Endodermal cell (in vitro differentiated cells): ENCODE data around the gene NIPAL3. TPM values are rescaled to one million over a fixed set of nuclear protein-coding genes. Genes with fewer than 3 reads are reported as not detected.

Experiments used
- DNase-seq: peaks from one replicate; pipeline ENCODE4 v3.0.0-alpha.2; 2017
- H3K27ac ChIP-seq: 2 replicates; pipeline ENCODE4 v1.5.1; 2013; ENCODE audit warnings: mild to moderate bottlenecking, low read depth, low read length, moderate library complexity
- H3K27me3 ChIP-seq: 2 replicates; pipeline ENCODE4 v1.6.1; 2013; ENCODE audit warnings: mild to moderate bottlenecking, low read length, moderate library complexity; ENCODE audit not compliant: insufficient read depth, control insufficient read depth, poor library complexity, severe bottlenecking
- H3K36me3 ChIP-seq: 2 replicates; pipeline ENCODE4 v1.7.0; 2013; ENCODE audit warnings: mild to moderate bottlenecking, low read length, moderate library complexity; ENCODE audit not compliant: control insufficient read depth, insufficient read depth
- H3K4me1 ChIP-seq: one replicate; pipeline ENCODE4 v1.7.0; 2013; ENCODE audit warnings: low read length; ENCODE audit not compliant: control insufficient read depth, insufficient read depth
- H3K4me3 ChIP-seq: 2 replicates; pipeline ENCODE4 v1.5.1; 2013; ENCODE audit warnings: mild to moderate bottlenecking, low read length, moderate library complexity
- H3K9ac ChIP-seq: 2 replicates; pipeline ENCODE4 v1.6.1; 2013; ENCODE audit warnings: mild to moderate bottlenecking, low read length, moderate library complexity; ENCODE audit not compliant: poor library complexity, severe bottlenecking; ENCODE audit errors: extremely low read depth
- H3K9me3 ChIP-seq: 2 replicates; pipeline ENCODE4 v1.6.1; 2013; ENCODE audit warnings: mild to moderate bottlenecking, low read length, moderate library complexity; ENCODE audit not compliant: control insufficient read depth
- H3K27ac Mint-ChIP-seq: 2 replicates; pipeline ENCODE4 v1.8.0; 2020; ENCODE audit warnings: mixed read lengths
- H3K27me3 Mint-ChIP-seq: 2 replicates; pipeline ENCODE4 v1.8.0; 2021; ENCODE audit warnings: mild to moderate bottlenecking, mixed read lengths; ENCODE audit not compliant: insufficient read depth
- H3K36me3 Mint-ChIP-seq: 2 replicates; pipeline ENCODE4 v1.8.0; 2020; ENCODE audit warnings: low read depth, mixed read lengths
- H3K4me1 Mint-ChIP-seq: 2 replicates; pipeline ENCODE4 v1.8.0; 2020; ENCODE audit warnings: mixed read lengths
- H3K4me3 Mint-ChIP-seq: 2 replicates; pipeline ENCODE4 v1.8.0; 2020; ENCODE audit warnings: mild to moderate bottlenecking, moderate library complexity, mixed read lengths
- H3K9me3 Mint-ChIP-seq: 2 replicates; pipeline ENCODE4 v1.8.0; 2020; ENCODE audit warnings: mild to moderate bottlenecking, mixed read lengths
- CTCF ChIP-seq: fragments of 200-600 bp; sonication (generic); conservative IDR thresholded peaks from 2 replicates; pipeline ENCODE4 v1.5.0; 2021; ENCODE audit warnings: antibody characterized with exemption, mild to moderate bottlenecking
- WGBS, 2 experiments: methylation state at CpG; one replicate each; pipeline versions ENCODE4 v1.1.5 to v1.1.7; 2013; ENCODE audit warnings: missing lambda C conversion rate in 2 of 2, mixed read lengths in 1 of 2; ENCODE audit not compliant: insufficient coverage in 1 of 2, insufficient read length in 1 of 2; 5-methylcytosine and 5-hydroxymethylcytosine counted together
- total RNA-seq, 2 donors: library from RNA; stranded (reverse); fragmentation: NEBNext Ultra II Directional in 1 of 2; extraction: Animal tissue kit (Norgen Biotek cat#: 25700) in 1 of 2; gene quantifications; 2 replicates in 1 of 2; 3 replicates in 1 of 2; pipeline ENCODE4 v1.2.1, GENCODE V29; 2021

Gene NIPAL3
- total RNA-seq, 2 donors from 2014 or later, result 4.7 to 5.5 TPM

GRCh38 chr1:24389231-24389678 lies 26.3 kb upstream of the NIPAL3 start:
- H3K9me3 Mint-ChIP-seq, result peaks cover 2% of the 10 kb centered on the region
- H3K27ac ChIP-seq, result no peak overlapping the region

GRCh38 chr1:24390924-24391782 lies 24.4 kb upstream of the NIPAL3 start:
- H3K36me3 ChIP-seq, result peaks cover 3% of the 10 kb centered on the region
- 19 to 31% methylated on average over 8 to 12 of the region's 12 CpGs for WGBS, 2 experiments
- no peaks in the 10 kb centered on the region for H3K4me1 ChIP-seq
- no peak overlapping the region for H3K9ac ChIP-seq
- Mint-ChIP-seq H3K27ac (no peak overlapping the region), H3K36me3 (peaks cover 27% of the 10 kb centered on the region), H3K27me3 (no peaks in the 10 kb centered on the region), H3K9me3 (peaks cover 2% of the 10 kb centered on the region), H3K4me1 (peaks cover 7% of the 10 kb centered on the region), H3K4me3 (no peak overlapping the region)
- peak; percentile 97 for TF ChIP-seq CTCF
- no peak overlapping the region for H3K27ac ChIP-seq
- peak; percentile 90 for DNase-seq
- no peaks in the 10 kb centered on the region for H3K27me3 ChIP-seq
- no peak overlapping the region for H3K4me3 ChIP-seq
- no peaks in the 10 kb centered on the region for H3K9me3 ChIP-seq

More at GRCh38 chr1:24389231-24389678, 26.3 kb upstream of the NIPAL3 start:
- Mint-ChIP-seq H3K4me1 (peaks cover 10% of the 10 kb centered on the region), H3K27ac (no peak overlapping the region), H3K36me3 (peaks cover 23% of the 10 kb centered on the region), H3K27me3 (no peaks in the 10 kb centered on the region), H3K4me3 (no peak overlapping the region)
- 83 to 93% methylated on average over 3 to 4 of the region's 4 CpGs for WGBS, 2 experiments
- Histone ChIP-seq H3K9me3 (no peaks in the 10 kb centered on the region), H3K9ac (no peak overlapping the region), H3K27me3 (no peaks in the 10 kb centered on the region), H3K4me3 (no peak overlapping the region), H3K4me1 (no peaks in the 10 kb centered on the region), H3K36me3 (peaks cover 3% of the 10 kb centered on the region)
- no peak for DNase-seq
- TF ChIP-seq CTCF, result no peak

- H3K4me3 ChIP-seq, result no peak overlapping the region
- no peaks in the 10 kb centered on the region for H3K4me1 ChIP-seq
- H3K27me3 Mint-ChIP-seq, result no peaks in the 10 kb centered on the region
- WGBS, 2 experiments, result 64 to 68% methylated on average over 8 to 11 of the region's 11 CpGs
- H3K27me3 ChIP-seq, result no peaks in the 10 kb centered on the region
- H3K27ac ChIP-seq, result no peak overlapping the region
- H3K9me3 ChIP-seq, result no peaks in the 10 kb centered on the region
- peaks cover 2% of the 10 kb centered on the region for H3K36me3 ChIP-seq
- peak; percentile 93 for DNase-seq
- H3K4me1 Mint-ChIP-seq, result peaks cover 7% of the 10 kb centered on the region
- peak; percentile 92 for TF ChIP-seq CTCF
- H3K36me3 Mint-ChIP-seq, result peaks cover 20% of the 10 kb centered on the region
- H3K9ac ChIP-seq, result no peak overlapping the region
- no peak overlapping the region for H3K27ac Mint-ChIP-seq
- H3K9me3 Mint-ChIP-seq, result no peaks in the 10 kb centered on the region
- no peak overlapping the region for H3K4me3 Mint-ChIP-seq
These were observed 23.6 kb upstream of the NIPAL3 start for GRCh38 chr1:24391882-24392603.
